Coronary artery (tissue), 2 donors: Measurements from ENCODE around the gene AP1S3.

Source experiments
- DNase-seq: peaks from one replicate; pipeline ENCODE4 v3.0.0-alpha.2; 2017; ENCODE audit warnings: low spot score
- H3K27ac ChIP-seq, 2 donors: fragments of 200-600 bp; sonication (generic); one replicate each; pipeline ENCODE4 v1.5.1; 2016 to 2019
- H3K4me3 ChIP-seq: fragments of 200-600 bp; sonication (generic); 2 replicates; pipeline ENCODE4 v1.5.1; 2016; ENCODE audit warnings: mild to moderate bottlenecking, moderate library complexity
- CTCF ChIP-seq: fragments of 200-600 bp; sonication (generic); IDR thresholded peaks from one replicate; pipeline ENCODE4 v1.5.1; 2019; ENCODE audit warnings: antibody characterized with exemption

Gene AP1S3

GRCh38 chr2:223853425-223853837 lies 16.0 kb upstream of the AP1S3 start:
- TF ChIP-seq CTCF = no peak
- no peak for DNase-seq
- H3K4me3 ChIP-seq = no peak overlapping the region
- no peak overlapping the region for H3K27ac ChIP-seq

- H3K27ac ChIP-seq = no peak overlapping the region
- TF ChIP-seq CTCF = no peak
- H3K4me3 ChIP-seq = no peak overlapping the region
- no peak for DNase-seq
Measured at GRCh38 chr2:223852281-223852795, 15.0 kb upstream of the AP1S3 start.

GRCh38 chr2:223847410-223847809 lies 10.0 kb upstream of the AP1S3 start:
- DNase-seq = no peak
- no peak for TF ChIP-seq CTCF
- Histone ChIP-seq H3K4me3 (no peak overlapping the region), H3K27ac (no peak overlapping the region)

- TF ChIP-seq CTCF = no peak
- no peak overlapping the region for H3K4me3 ChIP-seq
- DNase-seq = no peak
- H3K27ac ChIP-seq = no peak overlapping the region
Measured at GRCh38 chr2:223846515-223846914, 9.1 kb upstream of the AP1S3 start.

- no peak for DNase-seq
- no peak overlapping the region for H3K4me3 ChIP-seq
- no peak for TF ChIP-seq CTCF
- H3K27ac ChIP-seq = no peak overlapping the region
Measured at GRCh38 chr2:223841436-223842190, 4.2 kb upstream of the AP1S3 start.

- no peak for DNase-seq
- no peak for TF ChIP-seq CTCF
- Histone ChIP-seq H3K27ac (no peak overlapping the region), H3K4me3 (no peak overlapping the region)
Measured at GRCh38 chr2:223835701-223836532, 1.5 kb downstream of the AP1S3 start.
